Suprapubic skin (tissue), 3 donors: Measurements from ENCODE around the gene STXBP1.

Experiments
- EP300 ChIP-seq: sonication (generic); formaldehyde crosslinking; IDR thresholded peaks from one replicate; pipeline ENCODE4 v1.6.1; 2017; ENCODE audit warnings: antibody characterized with exemption
- POLR2A ChIP-seq, 2 donors: fragments of 450-650 bp; IDR thresholded peaks; one replicate each; pipeline ENCODE4 v1.6.1; 2017; ENCODE audit warnings: antibody characterized with exemption in 2 of 2, mild to moderate bottlenecking in 2 of 2, moderate library complexity in 2 of 2
- TF ChIP-seq, protein P1 (sequence below), 2 donors: fragments of 200-600 bp in 1 of 2; fragments of 450-650 bp in 1 of 2; sonication (generic) in 1 of 2; IDR thresholded peaks; one replicate each; pipeline ENCODE4 v1.5.1; 2016 to 2019; ENCODE audit warnings: antibody characterized with exemption in 2 of 2, mild to moderate bottlenecking in 1 of 2, moderate library complexity in 1 of 2

- TF ChIP-seq, protein P1, sequence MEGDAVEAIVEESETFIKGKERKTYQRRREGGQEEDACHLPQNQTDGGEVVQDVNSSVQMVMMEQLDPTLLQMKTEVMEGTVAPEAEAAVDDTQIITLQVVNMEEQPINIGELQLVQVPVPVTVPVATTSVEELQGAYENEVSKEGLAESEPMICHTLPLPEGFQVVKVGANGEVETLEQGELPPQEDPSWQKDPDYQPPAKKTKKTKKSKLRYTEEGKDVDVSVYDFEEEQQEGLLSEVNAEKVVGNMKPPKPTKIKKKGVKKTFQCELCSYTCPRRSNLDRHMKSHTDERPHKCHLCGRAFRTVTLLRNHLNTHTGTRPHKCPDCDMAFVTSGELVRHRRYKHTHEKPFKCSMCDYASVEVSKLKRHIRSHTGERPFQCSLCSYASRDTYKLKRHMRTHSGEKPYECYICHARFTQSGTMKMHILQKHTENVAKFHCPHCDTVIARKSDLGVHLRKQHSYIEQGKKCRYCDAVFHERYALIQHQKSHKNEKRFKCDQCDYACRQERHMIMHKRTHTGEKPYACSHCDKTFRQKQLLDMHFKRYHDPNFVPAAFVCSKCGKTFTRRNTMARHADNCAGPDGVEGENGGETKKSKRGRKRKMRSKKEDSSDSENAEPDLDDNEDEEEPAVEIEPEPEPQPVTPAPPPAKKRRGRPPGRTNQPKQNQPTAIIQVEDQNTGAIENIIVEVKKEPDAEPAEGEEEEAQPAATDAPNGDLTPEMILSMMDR (IDR thresholded peaks at IDR 0.05): no peak
- no peak for TF ChIP-seq POLR2A (IDR thresholded peaks at IDR 0.05)
- TF ChIP-seq EP300: no peak
These were observed 31.1 kb upstream of the STXBP1 start for GRCh38 chr9:127580879-127581475.
